Astrocyte (in vitro differentiated cells and primary cell): ENCODE data around the gene TBC1D8. TPM values are rescaled to one million over a fixed set of nuclear protein-coding genes. Genes with fewer than 3 reads are reported as not detected.

ENCODE experiments used
- DNase-seq: peaks from one replicate; pipeline ENCODE4 v3.0.0-alpha.2; 2010; ENCODE audit warnings: low read depth
- FAIRE-seq: peaks from 2 replicates; lab custom pipeline; 2011; peaks lifted over from hg19 to GRCh38; lab: Jason Lieb, UNC
- H2AFZ ChIP-seq: 2 replicates; pipeline ENCODE4 v1.6.0; 2012; ENCODE audit warnings: low read depth, low read length, inconsistent platforms
- H3K27ac ChIP-seq: 2 replicates; pipeline ENCODE4 v1.5.1; 2011; ENCODE audit warnings: low read depth, low read length, inconsistent platforms
- H3K27me3 ChIP-seq: 2 replicates; pipeline ENCODE4 v1.6.0; 2011; ENCODE audit warnings: low read length, inconsistent platforms; ENCODE audit not compliant: insufficient read depth
- H3K36me3 ChIP-seq: 2 replicates; pipeline ENCODE4 v1.5.1; 2011; ENCODE audit warnings: low read length, inconsistent platforms; ENCODE audit not compliant: insufficient read depth
- H3K4me1 ChIP-seq: 2 replicates; pipeline ENCODE4 v1.5.1; 2011; ENCODE audit warnings: low read length, inconsistent platforms; ENCODE audit not compliant: insufficient read depth
- H3K4me2 ChIP-seq: 2 replicates; pipeline ENCODE4 v1.6.0; 2012; ENCODE audit warnings: low read length, inconsistent platforms
- H3K4me3 ChIP-seq: 2 replicates; pipeline ENCODE4 v1.5.1; 2011; ENCODE audit warnings: low read depth, mild to moderate bottlenecking, low read length, inconsistent platforms; ENCODE audit not compliant: insufficient read depth
- H3K79me2 ChIP-seq: 2 replicates; pipeline ENCODE4 v1.6.0; 2012; ENCODE audit warnings: mild to moderate bottlenecking, low read length, inconsistent platforms; ENCODE audit not compliant: insufficient read depth
- H3K9ac ChIP-seq: 2 replicates; pipeline ENCODE4 v1.6.0; 2012; ENCODE audit warnings: mild to moderate bottlenecking, low read length, inconsistent platforms
- H3K9me3 ChIP-seq: 2 replicates; pipeline ENCODE4 v1.5.1; 2012; ENCODE audit warnings: low read depth, mild to moderate bottlenecking, low read length, inconsistent platforms; ENCODE audit not compliant: insufficient read depth
- H4K20me1 ChIP-seq: 2 replicates; pipeline ENCODE4 v1.6.0; 2012; ENCODE audit warnings: low read length, inconsistent platforms; ENCODE audit not compliant: insufficient read depth
- H3K27ac Mint-ChIP-seq: one replicate; pipeline ENCODE4 v1.8.0; 2021; ENCODE audit warnings: mild to moderate bottlenecking, mixed read lengths; ENCODE audit not compliant: unreplicated experiment
- H3K27me3 Mint-ChIP-seq: one replicate; pipeline ENCODE4 v1.8.0; 2021; ENCODE audit warnings: low read depth, mixed read lengths; ENCODE audit not compliant: unreplicated experiment
- H3K36me3 Mint-ChIP-seq: one replicate; pipeline ENCODE4 v1.8.0; 2021; ENCODE audit warnings: low read depth, mixed read lengths; ENCODE audit not compliant: unreplicated experiment
- H3K4me1 Mint-ChIP-seq: one replicate; pipeline ENCODE4 v1.8.0; 2021; ENCODE audit warnings: low read depth, mixed read lengths; ENCODE audit not compliant: unreplicated experiment
- H3K4me3 Mint-ChIP-seq: one replicate; pipeline ENCODE4 v1.8.0; 2021; ENCODE audit warnings: mild to moderate bottlenecking, moderate library complexity, mixed read lengths; ENCODE audit not compliant: unreplicated experiment
- H3K9me3 Mint-ChIP-seq: one replicate; pipeline ENCODE4 v1.8.0; 2021; ENCODE audit warnings: mild to moderate bottlenecking, mixed read lengths; ENCODE audit not compliant: unreplicated experiment
- CTCF ChIP-seq: IDR thresholded peaks from 2 replicates; pipeline ENCODE4 v1.5.1; 2011; ENCODE audit warnings: low read depth, mild to moderate bottlenecking, inconsistent platforms, low read length, moderate library complexity; ENCODE audit not compliant: insufficient read depth
- EZH2 ChIP-seq: IDR thresholded peaks from 2 replicates; pipeline ENCODE4 v1.6.1; 2012; ENCODE audit warnings: mild to moderate bottlenecking, low read length, inconsistent platforms; ENCODE audit not compliant: insufficient read depth
- total RNA-seq: library from RNA; stranded (reverse); gene quantifications from 2 replicates; pipeline ENCODE4 v1.2.1, GENCODE V29; 2021

The TBC1D8 gene
- total RNA-seq, 1 donor from 2014 or later, result 2.4 TPM

GRCh38 chr2:101153787-101154186, 2.6 kb upstream of the TBC1D8 start:
- peaks cover 11% of the 10 kb centered on the region for H3K4me1 Mint-ChIP-seq
- Histone ChIP-seq H3K27ac (no peak overlapping the region), H2AFZ (no peak overlapping the region), H3K27me3 (peaks cover 16% of the 10 kb centered on the region), H4K20me1 (no peaks in the 10 kb centered on the region), H3K79me2 (no peaks in the 10 kb centered on the region), H3K36me3 (no peaks in the 10 kb centered on the region), H3K4me3 (no peak overlapping the region), H3K4me1 (peaks cover 12% of the 10 kb centered on the region), H3K9ac (no peak overlapping the region), H3K4me2 (no peak overlapping the region), H3K9me3 (no peaks in the 10 kb centered on the region)
- no peak overlapping the region for H3K4me3 Mint-ChIP-seq
- no peak for FAIRE-seq
- H3K27ac Mint-ChIP-seq, result no peak overlapping the region
- no peaks in the 10 kb centered on the region for H3K36me3 Mint-ChIP-seq
- TF ChIP-seq CTCF (no peak), EZH2 (no peak)
- peaks cover 27% of the 10 kb centered on the region for H3K27me3 Mint-ChIP-seq
- H3K9me3 Mint-ChIP-seq, result no peaks in the 10 kb centered on the region
- DNase-seq, result no peak

- Histone ChIP-seq H3K4me1 (peaks cover 12% of the 10 kb centered on the region), H2AFZ (peak overlapping the region; percentile 87), H3K4me2 (no peak overlapping the region), H4K20me1 (no peaks in the 10 kb centered on the region), H3K4me3 (no peak overlapping the region), H3K79me2 (no peaks in the 10 kb centered on the region), H3K27ac (no peak overlapping the region), H3K36me3 (no peaks in the 10 kb centered on the region), H3K27me3 (peaks cover 18% of the 10 kb centered on the region), H3K9ac (no peak overlapping the region), H3K9me3 (no peaks in the 10 kb centered on the region)
- Mint-ChIP-seq H3K27me3 (peaks cover 27% of the 10 kb centered on the region), H3K4me1 (peaks cover 11% of the 10 kb centered on the region), H3K36me3 (no peaks in the 10 kb centered on the region), H3K4me3 (no peak overlapping the region), H3K9me3 (no peaks in the 10 kb centered on the region), H3K27ac (no peak overlapping the region)
- no peak for TF ChIP-seq CTCF
- no peak for TF ChIP-seq EZH2
- FAIRE-seq (no peak), DNase-seq (no peak)
Observed at GRCh38 chr2:101153077-101153707, 2.0 kb upstream of the TBC1D8 start.

GRCh38 chr2:101152272-101153076, 1.3 kb upstream of the TBC1D8 start:
- H3K4me3 Mint-ChIP-seq, result peak overlapping the region; percentile 89
- Histone ChIP-seq H3K36me3 (no peaks in the 10 kb centered on the region), H3K9ac (peak overlapping the region; percentile 72), H3K4me1 (peaks cover 12% of the 10 kb centered on the region), H3K79me2 (no peaks in the 10 kb centered on the region), H3K4me2 (peak overlapping the region; percentile 91), H4K20me1 (no peaks in the 10 kb centered on the region), H3K27ac (no peak overlapping the region), H2AFZ (peak overlapping the region; percentile 87), H3K9me3 (no peaks in the 10 kb centered on the region), H3K4me3 (peak overlapping the region; percentile 76), H3K27me3 (peaks cover 19% of the 10 kb centered on the region)
- peaks cover 11% of the 10 kb centered on the region for H3K4me1 Mint-ChIP-seq
- no peaks in the 10 kb centered on the region for H3K9me3 Mint-ChIP-seq
- peaks cover 27% of the 10 kb centered on the region for H3K27me3 Mint-ChIP-seq
- TF ChIP-seq EZH2, result no peak
- TF ChIP-seq CTCF, result peak; percentile 20
- H3K36me3 Mint-ChIP-seq, result no peaks in the 10 kb centered on the region
- no peak overlapping the region for H3K27ac Mint-ChIP-seq
- no peak for FAIRE-seq
- DNase-seq, result no peak
